GM19193 (cell line): Measurements from ENCODE around the gene CFAP54.

Source experiments
- POLR2A ChIP-seq: IDR thresholded peaks from 4 replicates; pipeline ENCODE4 v1.6.1; 2011; ENCODE audit not compliant: insufficient read depth, insufficient read length; ENCODE audit errors: extremely low read depth

Gene CFAP54

DNA sequence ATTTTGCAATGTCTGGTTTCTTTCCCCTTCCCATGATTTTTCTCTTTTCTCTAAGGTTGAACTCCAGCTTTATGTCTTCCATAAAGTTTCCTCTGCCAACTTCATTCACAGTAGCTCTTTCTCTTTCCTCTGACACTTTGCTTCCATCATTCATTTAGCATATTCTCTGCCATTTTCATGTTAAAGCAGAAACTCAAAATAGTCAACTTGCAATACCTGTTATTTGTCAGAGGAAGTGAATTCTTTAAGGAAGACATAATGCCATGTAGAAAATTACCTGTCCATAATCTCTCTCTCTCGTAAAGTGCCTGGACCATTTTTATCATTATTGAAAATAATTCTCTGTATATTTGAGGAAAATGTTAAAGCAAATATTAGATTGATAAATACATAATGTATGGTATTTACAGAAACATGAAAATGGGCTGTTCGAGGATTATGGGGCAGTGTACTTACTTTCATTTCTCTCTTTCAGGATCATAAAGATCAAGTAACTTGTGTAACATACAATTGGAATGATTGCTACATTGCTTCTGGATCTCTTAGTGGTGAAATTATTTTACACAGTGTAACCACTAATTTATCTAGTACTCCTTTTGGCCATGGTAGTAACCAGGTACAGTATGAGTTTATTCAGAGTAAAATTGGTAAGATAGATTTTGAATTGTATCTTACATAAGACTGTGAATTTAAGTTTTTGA, 430.3 kb downstream of the CFAP54 start:
- TF ChIP-seq POLR2A: no peak
